ENCODE results near the gene SESN1.
"Not testable (repeated sequence)": the region's sequence is repeated elsewhere in the genome, so short reads cannot be mapped to it uniquely, and the experiment has no call there.

The SESN1 gene

GRCh38 chr6:108982154-108983113, 112.2 kb downstream of the SESN1 start:
- Histone ChIP-seq H3K9ac (ENCODE audit: low read length) (no peak overlapping the region), H3K36me3 (ENCODE audit: control insufficient read depth, insufficient read depth, low read length, severe bottlenecking) (peaks cover 18% of the 10 kb centered on the region), H3K9me3 (ENCODE audit: control insufficient read depth, low read length) (no peaks in the 10 kb centered on the region), H3K4me1 (ENCODE audit: control insufficient read depth, insufficient read depth, low read length) (peaks cover 11% of the 10 kb centered on the region), H3K27me3 (replicated peaks; ENCODE audit: control insufficient read depth, insufficient read depth, low read length) (no peaks in the 10 kb centered on the region), H3K4me3 (ENCODE audit: low read length) (no peak overlapping the region)
- no peak for DNase-seq (ENCODE audit: low read depth)

- DNase-seq (ENCODE audit: low read depth); H3K9me3 ChIP-seq (ENCODE audit: control insufficient read depth, low read length); H3K36me3 ChIP-seq (ENCODE audit: control insufficient read depth, insufficient read depth, low read length, severe bottlenecking); H3K27me3 ChIP-seq (replicated peaks; ENCODE audit: control insufficient read depth, insufficient read depth, low read length); H3K9ac ChIP-seq (ENCODE audit: low read length); H3K4me1 ChIP-seq (ENCODE audit: control insufficient read depth, insufficient read depth, low read length); H3K4me3 ChIP-seq (ENCODE audit: low read length): not testable (repeated sequence)
Observed at GRCh38 chr6:108978638-108979037, 116.0 kb downstream of the SESN1 start.

GRCh38 chr6:108974201-108974600, 120.4 kb downstream of the SESN1 start:
- no peaks in the 10 kb centered on the region for H3K27me3 ChIP-seq (replicated peaks; ENCODE audit: control insufficient read depth, insufficient read depth, low read length)
- no peak overlapping the region for H3K4me3 ChIP-seq (ENCODE audit: low read length)
- no peak for DNase-seq (ENCODE audit: low read depth)
- H3K36me3 ChIP-seq (ENCODE audit: control insufficient read depth, insufficient read depth, low read length, severe bottlenecking) = peaks cover 5% of the 10 kb centered on the region
- no peak overlapping the region for H3K9ac ChIP-seq (ENCODE audit: low read length)
- H3K9me3 ChIP-seq (ENCODE audit: control insufficient read depth, low read length) = no peaks in the 10 kb centered on the region
- peaks cover 8% of the 10 kb centered on the region for H3K4me1 ChIP-seq (ENCODE audit: control insufficient read depth, insufficient read depth, low read length)

DNA sequence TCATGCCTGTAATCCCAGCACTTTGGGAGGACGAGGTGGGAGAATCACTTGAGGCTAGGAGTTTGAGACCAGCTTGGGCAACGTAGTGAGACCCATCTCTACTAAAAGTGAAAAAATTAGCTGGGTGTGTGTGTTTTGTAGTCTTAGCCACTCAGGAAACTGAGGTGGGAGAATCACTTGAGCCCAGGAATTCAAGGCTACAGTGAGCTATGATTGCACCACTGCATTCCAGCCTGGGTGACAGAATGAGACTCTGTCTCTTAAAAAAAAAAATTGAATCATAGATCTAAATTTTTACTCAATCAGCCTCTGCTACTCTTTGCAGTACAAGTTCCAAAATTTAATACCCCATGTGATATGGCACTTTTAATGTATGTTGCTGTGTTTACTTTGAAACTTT, 124.9 kb downstream of the SESN1 start:
- no peak overlapping the region for H3K4me3 ChIP-seq (ENCODE audit: low read length)
- peaks cover 13% of the 10 kb centered on the region for H3K4me1 ChIP-seq (ENCODE audit: control insufficient read depth, insufficient read depth, low read length)
- no peaks in the 10 kb centered on the region for H3K9me3 ChIP-seq (ENCODE audit: control insufficient read depth, low read length)
- peak overlapping the region; percentile 44 for H3K9ac ChIP-seq (ENCODE audit: low read length)
- H3K27me3 ChIP-seq (replicated peaks; ENCODE audit: control insufficient read depth, insufficient read depth, low read length) = no peaks in the 10 kb centered on the region
- DNase-seq (ENCODE audit: low read depth) = peak; percentile 26
- peaks cover 8% of the 10 kb centered on the region for H3K36me3 ChIP-seq (ENCODE audit: control insufficient read depth, insufficient read depth, low read length, severe bottlenecking)

- H3K9ac ChIP-seq (ENCODE audit: low read length) = no peak overlapping the region
- no peaks in the 10 kb centered on the region for H3K9me3 ChIP-seq (ENCODE audit: control insufficient read depth, low read length)
- H3K4me3 ChIP-seq (ENCODE audit: low read length) = no peak overlapping the region
- H3K36me3 ChIP-seq (ENCODE audit: control insufficient read depth, insufficient read depth, low read length, severe bottlenecking) = peaks cover 8% of the 10 kb centered on the region
- no peak for DNase-seq (ENCODE audit: low read depth)
- peaks cover 13% of the 10 kb centered on the region for H3K4me1 ChIP-seq (ENCODE audit: control insufficient read depth, insufficient read depth, low read length)
- H3K27me3 ChIP-seq (replicated peaks; ENCODE audit: control insufficient read depth, insufficient read depth, low read length) = no peaks in the 10 kb centered on the region
Observed at GRCh38 chr6:108968325-108969316, 126.0 kb downstream of the SESN1 start.

DNA sequence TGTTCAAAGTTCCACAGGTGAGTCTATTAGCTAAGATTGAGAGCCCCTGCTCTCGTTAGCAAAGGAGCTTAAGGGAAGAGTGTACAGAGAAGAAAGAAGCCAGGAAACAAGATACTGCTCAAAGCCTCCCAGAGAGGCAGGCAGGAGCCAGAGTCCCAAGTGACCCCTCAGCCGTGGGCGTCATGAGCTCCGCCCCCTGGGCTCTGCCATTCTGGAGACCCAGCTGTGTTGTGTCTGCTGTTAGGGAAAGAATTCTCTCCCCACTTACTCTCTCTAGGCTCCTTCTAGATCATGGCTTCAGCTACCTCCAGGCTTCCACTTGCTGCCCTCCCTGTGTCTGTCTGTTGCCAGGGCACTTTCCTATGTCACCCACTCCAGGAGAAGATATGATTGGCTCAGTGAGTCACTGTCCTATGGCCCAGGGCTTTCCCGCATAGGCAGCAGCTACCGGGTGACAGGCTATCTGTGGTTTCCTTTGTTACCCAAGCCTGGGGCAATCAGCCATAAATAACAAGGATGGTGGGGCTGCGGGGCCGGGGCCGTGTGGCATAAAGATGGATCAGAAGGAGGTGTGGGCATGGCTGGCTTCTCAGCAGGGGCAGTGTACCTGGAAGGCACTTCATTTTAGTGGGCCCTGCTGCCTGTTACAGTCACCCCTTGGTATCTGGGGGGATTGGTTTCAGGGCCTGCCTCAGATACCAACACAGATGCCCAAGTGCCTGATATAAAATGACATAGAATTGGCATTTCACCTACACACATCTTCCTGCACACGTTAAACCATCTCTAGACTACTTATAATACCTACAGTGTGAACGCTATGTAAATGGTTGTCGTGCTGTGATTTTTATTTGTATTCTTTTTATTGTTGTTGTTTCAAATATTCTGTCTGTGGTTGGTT, 127.5 kb downstream of the SESN1 start:
- H3K27me3 ChIP-seq (replicated peaks; ENCODE audit: control insufficient read depth, insufficient read depth, low read length) = no peaks in the 10 kb centered on the region
- DNase-seq (ENCODE audit: low read depth) = peak; percentile 28
- peaks cover 3% of the 10 kb centered on the region for H3K36me3 ChIP-seq (ENCODE audit: control insufficient read depth, insufficient read depth, low read length, severe bottlenecking)
- H3K9me3 ChIP-seq (ENCODE audit: control insufficient read depth, low read length) = no peaks in the 10 kb centered on the region
- H3K4me1 ChIP-seq (ENCODE audit: control insufficient read depth, insufficient read depth, low read length) = peaks cover 17% of the 10 kb centered on the region
- H3K9ac ChIP-seq (ENCODE audit: low read length) = no peak overlapping the region
- H3K4me3 ChIP-seq (ENCODE audit: low read length) = no peak overlapping the region

DNA sequence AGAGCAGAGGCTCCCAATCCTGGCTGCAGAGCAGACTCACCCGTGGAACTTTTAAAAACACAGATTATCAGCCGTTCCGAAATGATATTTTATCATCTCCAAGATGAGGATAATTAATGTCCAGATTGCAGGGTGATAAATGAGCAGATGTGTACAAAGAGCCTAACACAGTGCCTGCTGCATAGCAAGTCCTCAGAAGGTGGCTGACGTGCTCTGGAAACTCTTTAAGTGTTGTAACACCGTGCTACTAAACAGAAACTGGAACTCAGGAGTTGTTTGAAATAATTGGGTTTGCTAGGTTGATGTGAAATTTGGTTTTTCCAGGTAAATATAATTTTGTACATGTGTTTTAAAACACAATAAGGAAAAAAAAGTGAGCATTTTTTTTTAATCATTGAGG, 128.4 kb downstream of the SESN1 start:
- H3K36me3 ChIP-seq (ENCODE audit: control insufficient read depth, insufficient read depth, low read length, severe bottlenecking) = peaks cover 3% of the 10 kb centered on the region
- H3K27me3 ChIP-seq (replicated peaks; ENCODE audit: control insufficient read depth, insufficient read depth, low read length) = no peaks in the 10 kb centered on the region
- no peak overlapping the region for H3K9ac ChIP-seq (ENCODE audit: low read length)
- no peak overlapping the region for H3K4me3 ChIP-seq (ENCODE audit: low read length)
- DNase-seq (ENCODE audit: low read depth) = no peak
- H3K4me1 ChIP-seq (ENCODE audit: control insufficient read depth, insufficient read depth, low read length) = peaks cover 26% of the 10 kb centered on the region
- no peaks in the 10 kb centered on the region for H3K9me3 ChIP-seq (ENCODE audit: control insufficient read depth, low read length)

DNA sequence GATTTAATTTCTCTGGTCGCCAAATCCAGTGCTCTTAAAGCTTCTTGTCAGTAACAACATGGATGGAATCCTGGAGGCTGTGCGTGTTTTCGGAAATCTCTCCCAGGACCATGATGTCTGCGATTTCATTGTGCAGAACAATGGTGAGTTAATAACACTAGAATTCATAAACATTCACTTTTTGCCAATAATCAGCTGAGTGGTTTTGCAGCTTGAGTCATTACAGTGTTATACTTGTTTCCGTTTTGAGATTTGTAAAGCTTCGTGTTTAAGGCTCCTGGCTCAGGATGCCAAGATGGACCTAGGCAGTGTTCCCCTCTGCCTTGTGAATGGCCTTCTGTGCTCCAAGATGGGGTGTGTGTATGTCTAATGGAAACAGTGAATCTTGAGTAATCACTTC, 132.7 kb downstream of the SESN1 start:
- no peaks in the 10 kb centered on the region for H3K9me3 ChIP-seq (ENCODE audit: control insufficient read depth, low read length)
- H3K4me1 ChIP-seq (ENCODE audit: control insufficient read depth, insufficient read depth, low read length) = peaks cover 31% of the 10 kb centered on the region
- H3K36me3 ChIP-seq (ENCODE audit: control insufficient read depth, insufficient read depth, low read length, severe bottlenecking) = peaks cover 3% of the 10 kb centered on the region
- no peak overlapping the region for H3K4me3 ChIP-seq (ENCODE audit: low read length)
- DNase-seq (ENCODE audit: low read depth) = no peak
- H3K27me3 ChIP-seq (replicated peaks; ENCODE audit: control insufficient read depth, insufficient read depth, low read length) = no peaks in the 10 kb centered on the region
- peak overlapping the region; percentile 12 for H3K9ac ChIP-seq (ENCODE audit: low read length)

DNA sequence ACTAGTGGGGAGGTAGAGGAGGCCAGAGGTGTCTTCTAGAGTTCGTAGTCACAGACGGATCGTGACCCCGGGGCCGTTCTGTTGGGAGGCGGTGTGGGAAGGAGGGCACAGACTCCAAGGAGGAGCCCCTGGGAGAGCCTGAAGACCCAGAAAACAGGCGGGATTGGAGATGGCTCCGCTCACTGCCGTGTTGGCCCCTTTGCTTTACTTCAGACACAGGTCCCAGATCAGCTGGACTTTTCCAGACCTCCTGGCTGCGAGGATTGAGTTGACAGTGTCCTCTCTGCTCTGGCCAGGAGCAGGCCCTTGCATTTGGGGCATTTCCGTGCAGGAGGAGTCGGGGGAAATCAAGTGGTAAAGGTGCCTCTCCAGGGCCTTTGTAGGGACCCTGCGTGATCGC, 133.6 kb downstream of the SESN1 start:
- H3K27me3 ChIP-seq (replicated peaks; ENCODE audit: control insufficient read depth, insufficient read depth, low read length) = no peaks in the 10 kb centered on the region
- H3K9me3 ChIP-seq (ENCODE audit: control insufficient read depth, low read length) = no peaks in the 10 kb centered on the region
- H3K4me3 ChIP-seq (ENCODE audit: low read length) = no peak overlapping the region
- H3K9ac ChIP-seq (ENCODE audit: low read length) = peak overlapping the region; percentile 12
- no peak for DNase-seq (ENCODE audit: low read depth)
- peaks cover 3% of the 10 kb centered on the region for H3K36me3 ChIP-seq (ENCODE audit: control insufficient read depth, insufficient read depth, low read length, severe bottlenecking)
- H3K4me1 ChIP-seq (ENCODE audit: control insufficient read depth, insufficient read depth, low read length) = peaks cover 28% of the 10 kb centered on the region

DNA sequence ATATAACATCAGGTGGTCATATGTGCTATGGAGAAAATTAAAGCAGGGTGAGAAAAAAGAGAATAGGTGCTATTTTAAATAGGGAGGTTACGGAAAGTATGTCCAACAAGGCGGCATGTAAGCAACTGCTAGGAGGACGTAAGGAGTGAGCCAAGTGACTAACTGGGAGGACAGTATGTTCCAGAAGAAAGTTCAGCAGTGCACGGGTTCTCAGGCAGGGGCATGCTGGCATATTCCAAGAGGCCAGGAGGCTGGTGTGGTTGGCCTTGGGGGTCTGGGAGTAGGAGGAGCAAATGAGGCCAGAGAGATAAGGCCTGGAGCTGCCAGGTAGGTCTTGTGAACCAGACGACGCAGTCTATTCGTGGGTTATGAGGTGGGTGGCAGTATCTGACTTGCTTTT, 134.0 kb downstream of the SESN1 start:
- no peak overlapping the region for H3K9ac ChIP-seq (ENCODE audit: low read length)
- H3K36me3 ChIP-seq (ENCODE audit: control insufficient read depth, insufficient read depth, low read length, severe bottlenecking) = peaks cover 3% of the 10 kb centered on the region
- H3K27me3 ChIP-seq (replicated peaks; ENCODE audit: control insufficient read depth, insufficient read depth, low read length) = no peaks in the 10 kb centered on the region
- H3K4me3 ChIP-seq (ENCODE audit: low read length) = no peak overlapping the region
- no peaks in the 10 kb centered on the region for H3K9me3 ChIP-seq (ENCODE audit: control insufficient read depth, low read length)
- DNase-seq (ENCODE audit: low read depth) = no peak
- H3K4me1 ChIP-seq (ENCODE audit: control insufficient read depth, insufficient read depth, low read length) = peaks cover 28% of the 10 kb centered on the region

All from adipocyte (in vitro differentiated cells).